Measurements from ENCODE around the gene DDX18.
"Not testable (repeated sequence)": the region's sequence is repeated elsewhere in the genome, so short reads cannot be mapped to it uniquely, and the experiment has no call there.

Gene DDX18

GRCh38 chr2:117814417-117815264, at the start of gene DDX18:
Gene DDX18 (plus strand): TSS chr2:117814691. CDS start chr2:117814778, 87 bp downstream.
- peak; percentile 94 for DNase-seq

- DNase-seq, result no peak
Observed at GRCh38 chr2:117770730-117771129, 43.8 kb upstream of the DDX18 start.

GRCh38 chr2:117771969-117772630, 42.4 kb upstream of the DDX18 start:
- DNase-seq, result no peak

DNA sequence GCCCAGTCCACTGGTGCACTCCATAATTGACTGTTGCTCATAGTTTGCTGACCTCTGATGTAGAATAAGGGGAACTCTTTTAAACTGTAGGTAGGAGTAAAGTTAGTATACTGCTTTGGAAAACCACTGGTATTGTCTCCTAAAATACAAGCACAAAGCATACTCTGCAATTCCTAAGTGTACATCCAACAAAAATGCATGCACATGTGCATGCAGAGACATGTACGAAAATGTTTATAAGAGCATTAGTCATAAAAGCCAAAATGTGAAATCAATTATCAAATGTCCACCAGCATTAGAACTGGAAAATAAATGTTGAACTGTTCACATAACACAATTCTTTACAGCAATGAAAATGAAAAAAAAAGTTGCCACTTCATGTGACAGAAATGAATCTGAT, 39.8 kb upstream of the DDX18 start:
- DNase-seq, result no peak

DNA sequence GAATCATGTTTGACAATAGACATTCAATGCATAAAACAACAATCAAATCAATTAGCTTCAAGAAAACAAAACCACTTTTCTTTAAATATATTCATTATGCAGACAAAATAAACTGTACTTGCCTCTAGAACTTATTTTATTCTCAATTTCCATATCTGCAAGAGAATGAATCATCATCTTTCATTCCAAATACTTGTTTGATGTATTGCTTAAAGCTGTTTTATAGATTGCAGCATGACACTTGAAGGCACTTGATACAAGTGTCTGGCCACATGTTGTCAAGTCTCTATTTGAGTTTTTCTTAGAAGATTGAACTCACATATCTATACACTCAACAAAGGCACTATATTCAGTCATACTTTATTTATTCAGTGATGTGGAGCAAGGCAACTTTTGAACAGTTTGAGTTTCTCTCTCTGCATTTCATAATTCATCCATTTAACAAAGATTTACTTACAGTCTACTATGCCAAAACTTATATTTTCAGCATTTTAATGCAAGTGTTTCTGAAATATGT, 38.7 kb upstream of the DDX18 start:
- no peak for DNase-seq

GRCh38 chr2:117776888-117777287, 37.6 kb upstream of the DDX18 start:
- no peak for DNase-seq

GRCh38 chr2:117785740-117786139, 28.8 kb upstream of the DDX18 start:
- DNase-seq, result peak; percentile 13

DNA sequence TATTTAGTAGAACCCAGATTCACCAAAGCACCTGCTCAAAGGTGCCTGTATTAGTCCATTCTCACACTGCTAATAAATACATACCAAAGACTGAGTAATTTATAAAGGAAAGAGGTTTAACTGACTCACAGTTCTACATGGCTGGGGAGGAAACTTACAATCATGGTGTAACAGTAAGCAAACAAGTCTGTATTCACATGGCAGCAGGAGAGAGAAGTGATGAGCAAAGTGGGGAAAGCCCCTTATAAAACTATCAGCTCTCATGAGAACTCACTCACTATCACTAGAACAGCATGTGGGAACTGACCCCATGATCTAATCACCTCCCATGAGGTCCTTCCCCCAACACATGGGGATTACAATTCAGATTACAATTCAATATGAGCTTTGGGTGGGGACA, 28.0 kb upstream of the DDX18 start:
- no peak for DNase-seq

DNA sequence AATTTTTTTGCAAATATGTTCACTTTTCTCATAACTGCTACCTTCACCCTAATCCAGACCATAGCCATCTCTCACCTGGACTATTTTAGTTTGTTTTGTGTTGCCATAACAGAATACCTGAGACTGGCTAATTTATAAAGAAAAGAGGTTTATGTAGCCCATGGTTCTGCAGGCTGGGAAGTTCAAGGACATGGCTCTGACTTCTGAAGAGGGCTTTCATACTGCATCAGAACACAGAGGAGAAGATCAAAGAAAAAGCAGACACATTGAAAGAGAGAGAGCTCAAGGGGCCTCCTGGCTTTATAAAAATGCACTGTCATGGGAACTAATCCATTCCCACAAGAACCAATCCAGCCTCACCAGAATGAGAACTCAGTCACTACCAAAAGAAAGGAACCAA, 25.0 kb upstream of the DDX18 start:
- no peak for DNase-seq

- DNase-seq, result no peak
Observed at GRCh38 chr2:117794668-117795067, 19.8 kb upstream of the DDX18 start.

GRCh38 chr2:117801826-117802225, 12.7 kb upstream of the DDX18 start:
- DNase-seq, result no peak

DNA sequence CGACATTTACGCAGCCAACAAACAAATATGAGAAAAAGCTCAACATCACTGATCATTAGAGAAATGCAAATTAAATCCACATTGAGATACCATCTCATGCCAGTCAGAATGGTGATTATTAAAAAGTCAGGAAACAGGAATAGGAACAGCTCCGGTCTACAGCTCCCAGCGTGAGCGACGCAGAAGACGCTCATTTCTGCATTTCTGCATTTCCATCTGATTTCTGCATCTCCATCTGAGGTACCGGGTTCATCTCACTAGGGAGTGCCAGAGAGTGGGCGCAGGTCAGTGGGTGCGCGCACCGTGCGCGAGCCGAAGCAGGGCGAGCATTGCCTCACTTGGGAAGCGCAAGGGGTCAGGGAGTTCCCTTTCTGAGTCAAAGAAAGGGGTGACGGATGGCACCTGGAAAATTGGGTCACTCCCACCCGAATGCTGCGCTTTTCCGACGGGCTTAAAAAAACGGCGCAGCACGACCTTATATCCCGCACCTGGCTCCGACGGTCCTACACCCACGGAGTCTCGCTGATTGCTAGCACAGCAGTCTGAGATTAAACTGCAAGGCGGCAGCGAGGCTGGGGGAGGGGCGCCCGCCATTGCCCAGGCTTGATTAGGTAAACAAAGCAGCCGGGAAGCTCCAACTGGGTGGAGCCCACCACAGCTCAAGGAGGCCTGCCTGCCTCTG, 10.7 kb upstream of the DDX18 start:
- not testable (repeated sequence) for DNase-seq

DNA sequence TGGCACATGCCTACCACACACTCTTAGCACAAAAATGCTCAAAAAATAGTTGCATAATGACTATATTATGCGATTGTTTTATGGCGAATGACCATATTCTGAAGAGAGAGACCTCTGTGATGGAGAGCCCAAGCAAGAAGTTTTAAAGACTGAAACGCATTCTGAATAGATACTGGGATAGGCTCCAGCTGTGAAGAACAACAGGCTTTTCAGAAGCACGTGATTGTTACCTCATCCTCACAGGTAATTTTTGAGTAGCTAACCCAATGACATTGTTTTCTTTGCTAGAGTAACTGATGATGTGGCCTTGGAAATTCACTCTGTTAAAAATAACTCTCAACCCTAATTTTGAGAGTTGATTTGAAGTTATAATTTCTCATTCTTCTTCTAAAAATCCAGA, 2.0 kb upstream of the DDX18 start:
- no peak for DNase-seq

GRCh38 chr2:117815946-117816345, 1.5 kb downstream of the DDX18 start:
- no peak for DNase-seq

- no peak for DNase-seq
Observed at GRCh38 chr2:117818921-117819320, 4.4 kb downstream of the DDX18 start.

DNA sequence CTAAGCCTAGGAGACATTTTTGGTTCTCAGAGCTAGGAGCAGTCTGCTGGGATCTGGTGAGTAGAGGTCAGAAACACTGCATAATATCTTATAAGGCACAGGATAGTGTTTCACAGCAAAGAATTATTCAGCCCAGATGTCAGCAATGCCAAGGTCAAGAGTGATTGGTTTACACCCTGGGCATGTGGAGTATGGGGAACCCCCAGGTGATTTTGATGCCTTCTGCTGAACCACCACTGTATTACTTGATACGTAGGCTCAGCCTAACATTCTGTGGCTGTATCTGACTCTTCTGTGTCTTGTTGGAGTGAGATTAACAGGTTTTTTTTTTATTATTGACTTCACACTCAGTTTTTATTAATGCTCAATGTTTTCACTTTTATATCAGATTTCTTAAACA, 6.0 kb downstream of the DDX18 start:
- DNase-seq, result no peak

GRCh38 chr2:117825437-117825836, 10.9 kb downstream of the DDX18 start:
- no peak for DNase-seq

- DNase-seq, result not testable (repeated sequence)
Observed at GRCh38 chr2:117827464-117827863, 13.0 kb downstream of the DDX18 start.

GRCh38 chr2:117828870-117829269, 14.4 kb downstream of the DDX18 start:
- no peak for DNase-seq

DNA sequence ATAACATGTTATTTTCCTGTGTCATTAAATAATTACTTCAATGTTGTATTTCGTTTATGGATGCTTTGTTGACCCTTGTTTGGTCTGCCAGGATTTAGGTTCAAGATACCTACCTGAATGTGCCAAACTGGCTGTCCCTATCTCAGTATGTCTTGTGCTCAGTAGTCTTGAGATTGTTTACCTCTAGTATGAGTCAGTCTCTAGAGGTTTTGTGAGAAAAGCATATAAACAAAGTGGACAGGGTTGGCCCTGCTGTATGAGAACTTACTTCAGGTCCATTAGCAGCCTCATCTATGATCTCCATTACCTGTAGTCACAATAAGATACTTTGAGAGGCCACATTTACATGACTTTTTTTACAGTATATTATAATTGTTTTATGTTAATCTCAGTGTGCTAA, 17.8 kb downstream of the DDX18 start:
- no peak for DNase-seq

DNA sequence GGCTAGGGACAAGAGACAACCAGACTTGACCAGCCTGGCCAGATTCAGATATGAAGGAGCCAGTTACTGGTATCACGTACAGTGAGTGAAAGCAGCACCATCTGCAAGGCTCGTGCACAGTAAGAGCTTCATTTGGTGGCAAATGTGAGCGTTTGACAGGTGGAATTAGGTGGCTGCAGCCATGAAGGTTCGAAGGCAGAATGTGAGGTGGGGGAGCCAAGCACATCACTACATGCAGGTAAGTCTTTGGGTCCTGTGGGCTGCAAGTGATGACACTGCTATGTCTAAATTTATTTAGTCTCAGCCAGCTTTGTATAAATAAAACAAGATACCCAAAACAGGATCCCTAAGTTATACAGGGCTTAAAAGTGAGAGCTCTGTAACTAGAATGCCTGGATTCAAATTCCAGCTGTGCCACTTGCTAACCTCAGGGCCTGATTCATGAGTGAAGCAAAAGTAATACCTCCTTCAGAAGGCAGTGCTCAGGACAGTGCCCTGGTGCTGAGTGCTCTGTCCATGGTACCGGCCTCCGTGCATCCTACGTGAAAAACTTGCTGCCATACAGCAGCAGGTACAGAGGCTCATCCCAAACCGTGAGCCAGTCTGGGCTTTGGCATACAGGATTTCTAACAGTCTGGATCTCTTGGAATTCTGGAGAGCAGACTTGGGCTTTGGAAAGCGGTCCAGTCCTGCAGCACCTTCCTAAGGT, 18.6 kb downstream of the DDX18 start:
- no peak for DNase-seq

- no peak for DNase-seq
Observed at GRCh38 chr2:117833911-117834310, 19.4 kb downstream of the DDX18 start.

DNA sequence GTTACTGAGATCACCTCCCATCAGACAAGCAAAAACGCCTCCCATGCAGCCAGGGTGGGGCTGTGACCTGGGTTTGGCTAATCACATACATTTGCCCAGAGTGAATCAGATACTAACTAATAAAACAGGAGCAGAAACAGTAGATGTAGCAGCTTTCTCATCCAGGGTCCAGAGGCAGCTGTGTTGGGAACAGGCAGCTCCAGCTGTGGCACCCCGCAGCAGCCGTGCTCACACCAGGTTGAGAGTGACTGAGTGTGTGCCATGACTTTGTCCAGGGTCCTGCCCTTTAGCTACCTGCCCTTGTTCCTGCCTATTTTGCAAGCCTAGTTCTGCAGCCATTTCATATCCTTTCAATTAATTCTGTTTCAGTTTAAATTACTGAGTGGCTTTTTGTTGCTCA, 20.5 kb downstream of the DDX18 start:
- no peak for DNase-seq

Measured in KG1 (cell line).